Measurements from ENCODE around the gene HNRNPA0.

DNA sequence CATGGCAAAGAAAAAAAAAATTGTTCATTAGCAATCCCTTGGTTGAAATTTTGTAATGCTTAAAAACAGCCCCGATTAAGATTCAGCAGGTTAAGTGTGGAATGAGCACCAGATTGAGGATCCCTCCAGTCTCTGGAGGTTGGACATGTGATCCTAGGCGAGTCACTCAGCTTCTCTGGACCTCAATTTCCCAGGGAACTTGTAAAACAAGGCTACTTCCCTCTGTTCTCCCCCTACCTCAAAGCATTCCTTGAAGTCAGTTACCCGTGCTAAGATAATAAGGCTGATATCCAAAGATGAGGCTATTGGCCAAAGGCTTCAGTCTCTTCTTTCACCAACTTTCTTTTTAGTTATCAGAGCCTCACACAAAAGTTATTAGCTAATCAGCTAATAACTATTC is 21.2 kb downstream of the HNRNPA0 start:
- TF ChIP-seq, protein P1, sequence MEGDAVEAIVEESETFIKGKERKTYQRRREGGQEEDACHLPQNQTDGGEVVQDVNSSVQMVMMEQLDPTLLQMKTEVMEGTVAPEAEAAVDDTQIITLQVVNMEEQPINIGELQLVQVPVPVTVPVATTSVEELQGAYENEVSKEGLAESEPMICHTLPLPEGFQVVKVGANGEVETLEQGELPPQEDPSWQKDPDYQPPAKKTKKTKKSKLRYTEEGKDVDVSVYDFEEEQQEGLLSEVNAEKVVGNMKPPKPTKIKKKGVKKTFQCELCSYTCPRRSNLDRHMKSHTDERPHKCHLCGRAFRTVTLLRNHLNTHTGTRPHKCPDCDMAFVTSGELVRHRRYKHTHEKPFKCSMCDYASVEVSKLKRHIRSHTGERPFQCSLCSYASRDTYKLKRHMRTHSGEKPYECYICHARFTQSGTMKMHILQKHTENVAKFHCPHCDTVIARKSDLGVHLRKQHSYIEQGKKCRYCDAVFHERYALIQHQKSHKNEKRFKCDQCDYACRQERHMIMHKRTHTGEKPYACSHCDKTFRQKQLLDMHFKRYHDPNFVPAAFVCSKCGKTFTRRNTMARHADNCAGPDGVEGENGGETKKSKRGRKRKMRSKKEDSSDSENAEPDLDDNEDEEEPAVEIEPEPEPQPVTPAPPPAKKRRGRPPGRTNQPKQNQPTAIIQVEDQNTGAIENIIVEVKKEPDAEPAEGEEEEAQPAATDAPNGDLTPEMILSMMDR (IDR thresholded peaks at IDR 0.05; ENCODE audit: poor library complexity, severe bottlenecking): no peak
- TF ChIP-seq EP300 (conservative IDR thresholded peaks at IDR 0.05; ENCODE audit: poor library complexity, severe bottlenecking) (no peak), RAD21 (conservative IDR thresholded peaks at IDR 0.05) (no peak), POLR2AphosphoS5 (IDR thresholded peaks at IDR 0.05) (no peak), TAF1 (IDR thresholded peaks at IDR 0.05; ENCODE audit: low read depth) (no peak), EZH2 (IDR thresholded peaks at IDR 0.05; ENCODE audit: borderline replicate concordance, insufficient read depth, low read length, poor library complexity, severe bottlenecking) (no peak)
- TF ChIP-seq, protein P2, sequence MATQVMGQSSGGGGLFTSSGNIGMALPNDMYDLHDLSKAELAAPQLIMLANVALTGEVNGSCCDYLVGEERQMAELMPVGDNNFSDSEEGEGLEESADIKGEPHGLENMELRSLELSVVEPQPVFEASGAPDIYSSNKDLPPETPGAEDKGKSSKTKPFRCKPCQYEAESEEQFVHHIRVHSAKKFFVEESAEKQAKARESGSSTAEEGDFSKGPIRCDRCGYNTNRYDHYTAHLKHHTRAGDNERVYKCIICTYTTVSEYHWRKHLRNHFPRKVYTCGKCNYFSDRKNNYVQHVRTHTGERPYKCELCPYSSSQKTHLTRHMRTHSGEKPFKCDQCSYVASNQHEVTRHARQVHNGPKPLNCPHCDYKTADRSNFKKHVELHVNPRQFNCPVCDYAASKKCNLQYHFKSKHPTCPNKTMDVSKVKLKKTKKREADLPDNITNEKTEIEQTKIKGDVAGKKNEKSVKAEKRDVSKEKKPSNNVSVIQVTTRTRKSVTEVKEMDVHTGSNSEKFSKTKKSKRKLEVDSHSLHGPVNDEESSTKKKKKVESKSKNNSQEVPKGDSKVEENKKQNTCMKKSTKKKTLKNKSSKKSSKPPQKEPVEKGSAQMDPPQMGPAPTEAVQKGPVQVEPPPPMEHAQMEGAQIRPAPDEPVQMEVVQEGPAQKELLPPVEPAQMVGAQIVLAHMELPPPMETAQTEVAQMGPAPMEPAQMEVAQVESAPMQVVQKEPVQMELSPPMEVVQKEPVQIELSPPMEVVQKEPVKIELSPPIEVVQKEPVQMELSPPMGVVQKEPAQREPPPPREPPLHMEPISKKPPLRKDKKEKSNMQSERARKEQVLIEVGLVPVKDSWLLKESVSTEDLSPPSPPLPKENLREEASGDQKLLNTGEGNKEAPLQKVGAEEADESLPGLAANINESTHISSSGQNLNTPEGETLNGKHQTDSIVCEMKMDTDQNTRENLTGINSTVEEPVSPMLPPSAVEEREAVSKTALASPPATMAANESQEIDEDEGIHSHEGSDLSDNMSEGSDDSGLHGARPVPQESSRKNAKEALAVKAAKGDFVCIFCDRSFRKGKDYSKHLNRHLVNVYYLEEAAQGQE (IDR thresholded peaks at IDR 0.05; ENCODE audit: borderline replicate concordance): no peak
